MM.1S (cell line): Measurements from ENCODE around the gene UROS.

Experiments used
- EZH2 ChIP-seq: fragments of 300-600 bp; sonication (generic); optimal IDR thresholded peaks from 2 replicates; pipeline ENCODE3; 2017; ENCODE audit warnings: low read depth, mild to moderate bottlenecking, antibody characterized with exemption, low read length, mixed read lengths
- EZH2phosphoT487 ChIP-seq: fragments of 300-600 bp; sonication (generic); IDR thresholded peaks from 2 replicates; pipeline ENCODE4 v1.6.1; 2018; ENCODE audit warnings: antibody characterized with exemption, low read length
- TF ChIP-seq, protein P1 (sequence below): fragments of 300-600 bp; sonication (generic); IDR thresholded peaks from 2 replicates; pipeline ENCODE4 v1.5.1; 2016; ENCODE audit warnings: antibody characterized with exemption, low read length, mixed read lengths

DNA sequence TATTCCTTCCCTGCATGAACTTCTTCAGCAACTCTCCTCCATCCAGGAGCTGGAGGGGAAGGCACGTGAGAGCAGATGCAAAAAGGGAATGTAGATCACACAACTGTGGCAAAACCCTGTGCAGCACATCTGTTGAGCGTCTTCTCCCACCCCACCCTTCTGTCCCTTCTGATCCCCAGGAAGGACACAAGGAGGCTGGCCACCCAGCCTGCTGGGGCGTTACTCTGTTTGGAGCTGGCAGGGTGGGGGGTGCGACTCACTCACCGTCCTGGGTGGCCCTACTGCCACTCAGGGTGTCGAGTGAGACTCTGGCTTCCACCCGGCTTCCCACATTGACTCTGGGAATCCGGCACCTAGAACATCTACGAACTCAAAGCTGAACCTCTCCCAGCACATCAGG lies 37.3 kb downstream of the UROS start:
- TF ChIP-seq, protein P1, sequence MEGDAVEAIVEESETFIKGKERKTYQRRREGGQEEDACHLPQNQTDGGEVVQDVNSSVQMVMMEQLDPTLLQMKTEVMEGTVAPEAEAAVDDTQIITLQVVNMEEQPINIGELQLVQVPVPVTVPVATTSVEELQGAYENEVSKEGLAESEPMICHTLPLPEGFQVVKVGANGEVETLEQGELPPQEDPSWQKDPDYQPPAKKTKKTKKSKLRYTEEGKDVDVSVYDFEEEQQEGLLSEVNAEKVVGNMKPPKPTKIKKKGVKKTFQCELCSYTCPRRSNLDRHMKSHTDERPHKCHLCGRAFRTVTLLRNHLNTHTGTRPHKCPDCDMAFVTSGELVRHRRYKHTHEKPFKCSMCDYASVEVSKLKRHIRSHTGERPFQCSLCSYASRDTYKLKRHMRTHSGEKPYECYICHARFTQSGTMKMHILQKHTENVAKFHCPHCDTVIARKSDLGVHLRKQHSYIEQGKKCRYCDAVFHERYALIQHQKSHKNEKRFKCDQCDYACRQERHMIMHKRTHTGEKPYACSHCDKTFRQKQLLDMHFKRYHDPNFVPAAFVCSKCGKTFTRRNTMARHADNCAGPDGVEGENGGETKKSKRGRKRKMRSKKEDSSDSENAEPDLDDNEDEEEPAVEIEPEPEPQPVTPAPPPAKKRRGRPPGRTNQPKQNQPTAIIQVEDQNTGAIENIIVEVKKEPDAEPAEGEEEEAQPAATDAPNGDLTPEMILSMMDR = no peak
- TF ChIP-seq EZH2 (no peak), EZH2phosphoT487 (no peak)
